ENCODE results near the gene TAF13.
"Not testable (repeated sequence)": the region's sequence is repeated elsewhere in the genome, so short reads cannot be mapped to it uniquely, and the experiment has no call there.

Gene TAF13

GRCh38 chr1:109047339-109047738 lies 28.5 kb downstream of the TAF13 start:
- DNase-seq (ENCODE audit: low read depth, low spot score): no peak
- no peaks in the 10 kb centered on the region for H3K9me3 ChIP-seq (ENCODE audit: control insufficient read depth, insufficient read depth, low read length)

GRCh38 chr1:109046671-109047070 lies 29.1 kb downstream of the TAF13 start:
- Histone ChIP-seq H3K4me3 (ENCODE audit: low read length) (no peak overlapping the region), H3K36me3 (ENCODE audit: control insufficient read depth, insufficient read depth, low read length) (no peaks in the 10 kb centered on the region), H3K27ac (ENCODE audit: low read length) (no peak overlapping the region), H3K27me3 (ENCODE audit: control insufficient read depth, insufficient read depth, low read length) (no peaks in the 10 kb centered on the region), H3K4me1 (ENCODE audit: control insufficient read depth, insufficient read depth, low read length) (no peaks in the 10 kb centered on the region), H3K9me3 (ENCODE audit: control insufficient read depth, insufficient read depth, low read length) (no peaks in the 10 kb centered on the region)
- no peak for DNase-seq (ENCODE audit: low read depth, low spot score)
- WGBS (ENCODE audit: insufficient coverage, insufficient read length): no CpG with 5 or more reads among the region's 4 CpGs

More at GRCh38 chr1:109047339-109047738, 28.5 kb downstream of the TAF13 start:
- no peaks in the 10 kb centered on the region for H3K36me3 ChIP-seq (ENCODE audit: control insufficient read depth, insufficient read depth, low read length)
- H3K27ac ChIP-seq (ENCODE audit: low read length): no peak overlapping the region
- no peak overlapping the region for H3K4me3 ChIP-seq (ENCODE audit: low read length)
- WGBS (ENCODE audit: insufficient coverage, insufficient read length): no CpG with 5 or more reads among the region's 6 CpGs
- H3K4me1 ChIP-seq (ENCODE audit: control insufficient read depth, insufficient read depth, low read length): no peaks in the 10 kb centered on the region
- H3K27me3 ChIP-seq (ENCODE audit: control insufficient read depth, insufficient read depth, low read length): no peaks in the 10 kb centered on the region

GRCh38 chr1:109045595-109045994 lies 30.2 kb downstream of the TAF13 start:
- no peaks in the 10 kb centered on the region for H3K9me3 ChIP-seq (ENCODE audit: control insufficient read depth, insufficient read depth, low read length)
- no peaks in the 10 kb centered on the region for H3K4me1 ChIP-seq (ENCODE audit: control insufficient read depth, insufficient read depth, low read length)
- DNase-seq (ENCODE audit: low read depth, low spot score): no peak
- no peaks in the 10 kb centered on the region for H3K36me3 ChIP-seq (ENCODE audit: control insufficient read depth, insufficient read depth, low read length)
- H3K4me3 ChIP-seq (ENCODE audit: low read length): no peak overlapping the region
- no CpG with 5 or more reads among the region's 1 CpG for WGBS (ENCODE audit: insufficient coverage, insufficient read length)
- no peaks in the 10 kb centered on the region for H3K27me3 ChIP-seq (ENCODE audit: control insufficient read depth, insufficient read depth, low read length)
- no peak overlapping the region for H3K27ac ChIP-seq (ENCODE audit: low read length)

- peak; percentile 82 for DNase-seq (ENCODE audit: low read depth, low spot score)
- H3K4me1 ChIP-seq (ENCODE audit: control insufficient read depth, insufficient read depth, low read length): no peaks in the 10 kb centered on the region
- H3K27me3 ChIP-seq (ENCODE audit: control insufficient read depth, insufficient read depth, low read length): no peaks in the 10 kb centered on the region
- no peaks in the 10 kb centered on the region for H3K36me3 ChIP-seq (ENCODE audit: control insufficient read depth, insufficient read depth, low read length)
- H3K27ac ChIP-seq (ENCODE audit: low read length): no peak within 1 kb of the TSS
- no CpG with 5 or more reads among the region's 90 CpGs for WGBS (ENCODE audit: insufficient coverage, insufficient read length)
- H3K9me3 ChIP-seq (ENCODE audit: control insufficient read depth, insufficient read depth, low read length): no peaks in the 10 kb centered on the region
- H3K4me3 ChIP-seq (ENCODE audit: low read length): peak within 1 kb of the TSS; percentile 61
These were observed 34.0 kb downstream of the TAF13 start, which contains the start of gene WDR47 for GRCh38 chr1:109041621-109042468. TSS of gene WDR47 (minus strand) at chr1:109042102. CDS start at chr1:109023512, 18,590 bp downstream.

GRCh38 chr1:109040989-109041620 lies 34.7 kb downstream of the TAF13 start:
- no peaks in the 10 kb centered on the region for H3K36me3 ChIP-seq (ENCODE audit: control insufficient read depth, insufficient read depth, low read length)
- no CpG with 5 or more reads among the region's 44 CpGs for WGBS (ENCODE audit: insufficient coverage, insufficient read length)
- DNase-seq (ENCODE audit: low read depth, low spot score): no peak
- H3K9me3 ChIP-seq (ENCODE audit: control insufficient read depth, insufficient read depth, low read length): no peaks in the 10 kb centered on the region
- peak overlapping the region; percentile 61 for H3K4me3 ChIP-seq (ENCODE audit: low read length)
- H3K27ac ChIP-seq (ENCODE audit: low read length): no peak overlapping the region
- H3K4me1 ChIP-seq (ENCODE audit: control insufficient read depth, insufficient read depth, low read length): no peaks in the 10 kb centered on the region
- H3K27me3 ChIP-seq (ENCODE audit: control insufficient read depth, insufficient read depth, low read length): no peaks in the 10 kb centered on the region

GRCh38 chr1:109040627-109040988 lies 35.2 kb downstream of the TAF13 start:
- Histone ChIP-seq H3K4me3 (ENCODE audit: low read length) (peak overlapping the region; percentile 61; the same call in 1 of the 2 replicates), H3K9me3 (ENCODE audit: control insufficient read depth, insufficient read depth, low read length) (no peaks in the 10 kb centered on the region), H3K36me3 (ENCODE audit: control insufficient read depth, insufficient read depth, low read length) (no peaks in the 10 kb centered on the region), H3K27ac (ENCODE audit: low read length) (no peak overlapping the region), H3K27me3 (ENCODE audit: control insufficient read depth, insufficient read depth, low read length) (no peaks in the 10 kb centered on the region), H3K4me1 (ENCODE audit: control insufficient read depth, insufficient read depth, low read length) (no peaks in the 10 kb centered on the region)
- WGBS (ENCODE audit: insufficient coverage, insufficient read length): no CpG with 5 or more reads among the region's 3 CpGs
- no peak for DNase-seq (ENCODE audit: low read depth, low spot score)

GRCh38 chr1:109034382-109034781 lies 41.4 kb downstream of the TAF13 start:
- Histone ChIP-seq H3K27me3 (ENCODE audit: control insufficient read depth, insufficient read depth, low read length) (no peaks in the 10 kb centered on the region), H3K9me3 (ENCODE audit: control insufficient read depth, insufficient read depth, low read length) (no peaks in the 10 kb centered on the region), H3K36me3 (ENCODE audit: control insufficient read depth, insufficient read depth, low read length) (no peaks in the 10 kb centered on the region), H3K4me1 (ENCODE audit: control insufficient read depth, insufficient read depth, low read length) (no peaks in the 10 kb centered on the region), H3K27ac (ENCODE audit: low read length) (no peak overlapping the region), H3K4me3 (ENCODE audit: low read length) (no peak overlapping the region)
- DNase-seq (ENCODE audit: low read depth, low spot score): no peak
- no CpG with 5 or more reads among the region's 2 CpGs for WGBS (ENCODE audit: insufficient coverage, insufficient read length)

- not testable (repeated sequence) for DNase-seq (ENCODE audit: low read depth, low spot score)
- WGBS (ENCODE audit: insufficient coverage, insufficient read length): no CpG with 5 or more reads among the region's 8 CpGs
These were observed 46.3 kb downstream of the TAF13 start for GRCh38 chr1:109029493-109029892.

GRCh38 chr1:109027841-109028240 lies 48.0 kb downstream of the TAF13 start:
- H3K9me3 ChIP-seq (ENCODE audit: control insufficient read depth, insufficient read depth, low read length): no peaks in the 10 kb centered on the region
- DNase-seq (ENCODE audit: low read depth, low spot score): no peak
- no peaks in the 10 kb centered on the region for H3K36me3 ChIP-seq (ENCODE audit: control insufficient read depth, insufficient read depth, low read length)
- no peak overlapping the region for H3K27ac ChIP-seq (ENCODE audit: low read length)
- no peak overlapping the region for H3K4me3 ChIP-seq (ENCODE audit: low read length)
- no peaks in the 10 kb centered on the region for H3K27me3 ChIP-seq (ENCODE audit: control insufficient read depth, insufficient read depth, low read length)
- H3K4me1 ChIP-seq (ENCODE audit: control insufficient read depth, insufficient read depth, low read length): no peaks in the 10 kb centered on the region

More at GRCh38 chr1:109029493-109029892, 46.3 kb downstream of the TAF13 start:
- not testable (repeated sequence) for H3K4me1 ChIP-seq (ENCODE audit: control insufficient read depth, insufficient read depth, low read length); H3K27ac ChIP-seq (ENCODE audit: low read length); H3K4me3 ChIP-seq (ENCODE audit: low read length); H3K27me3 ChIP-seq (ENCODE audit: control insufficient read depth, insufficient read depth, low read length); H3K9me3 ChIP-seq (ENCODE audit: control insufficient read depth, insufficient read depth, low read length); H3K36me3 ChIP-seq (ENCODE audit: control insufficient read depth, insufficient read depth, low read length)

- Histone ChIP-seq H3K27me3 (ENCODE audit: control insufficient read depth, insufficient read depth, low read length) (no peaks in the 10 kb centered on the region), H3K27ac (ENCODE audit: low read length) (no peak overlapping the region), H3K36me3 (ENCODE audit: control insufficient read depth, insufficient read depth, low read length) (no peaks in the 10 kb centered on the region), H3K4me3 (ENCODE audit: low read length) (no peak overlapping the region), H3K4me1 (ENCODE audit: control insufficient read depth, insufficient read depth, low read length) (no peaks in the 10 kb centered on the region), H3K9me3 (ENCODE audit: control insufficient read depth, insufficient read depth, low read length) (no peaks in the 10 kb centered on the region)
- no peak for DNase-seq (ENCODE audit: low read depth, low spot score)
- WGBS (ENCODE audit: insufficient coverage, insufficient read length): no CpG with 5 or more reads among the region's 6 CpGs
These were observed 50.1 kb downstream of the TAF13 start for GRCh38 chr1:109025694-109026093.
